Peyer's patch (tissue), 4 donors: ENCODE measurements around the gene CASKIN1. TPM values are rescaled to one million over a fixed set of nuclear protein-coding genes. Genes with fewer than 3 reads are reported as not detected.

Experiments used
- DNase-seq, 3 donors: peaks; one replicate each; pipeline ENCODE4 v3.0.0-alpha.2; 2017 to 2019
- H3K27ac ChIP-seq, 4 donors: fragments of 200-600 bp; sonication (generic); one replicate each; pipeline ENCODE4 v1.5.1; 2016 to 2019
- H3K27me3 ChIP-seq, 2 donors: fragments of 200-600 bp; sonication (generic); one replicate each; pipeline ENCODE4 v1.5.1; 2019
- H3K36me3 ChIP-seq, 3 donors: fragments of 200-600 bp; sonication (generic); one replicate each; pipeline ENCODE4 v1.5.1; 2016 to 2019
- H3K4me1 ChIP-seq, 4 donors: fragments of 200-600 bp; sonication (generic); one replicate each; pipeline ENCODE4 v1.5.1; 2016 to 2019
- H3K4me3 ChIP-seq, 4 donors: fragments of 200-600 bp; sonication (generic); 1 replicate in 3 of 4; 2 replicates in 1 of 4; pipeline ENCODE4 v1.5.1; 2016 to 2019; ENCODE audit warnings: mild to moderate bottlenecking in 1 of 4
- H3K9me3 ChIP-seq, 4 donors: fragments of 200-600 bp; sonication (generic); one replicate each; pipeline ENCODE4 v1.5.1; 2016 to 2019; ENCODE audit warnings: mild to moderate bottlenecking in 1 of 4
- CTCF ChIP-seq, 6 experiments: fragments of 450-650 bp in 4 of 6; fragments of 200-600 bp in 2 of 6; sonication (generic) in 1 of 6; IDR thresholded peaks; one replicate each; pipeline ENCODE4 v1.5.1; 2017 to 2019; ENCODE audit warnings: antibody characterized with exemption in 6 of 6, mild to moderate bottlenecking in 3 of 6, moderate library complexity in 1 of 6
- POLR2A ChIP-seq, 2 donors: fragments of 450-650 bp; IDR thresholded peaks; one replicate each; pipeline ENCODE4 v1.5.1; 2017; ENCODE audit warnings: antibody characterized with exemption in 2 of 2, mild to moderate bottlenecking in 2 of 2, moderate library complexity in 2 of 2
- total RNA-seq, 4 donors: library from RNA; depleted of rRNA; stranded (reverse); fragments of >200 nt; gene quantifications; one replicate each; pipeline ENCODE4 v1.1.0, GENCODE V29; 2016

CASKIN1 gene
- total RNA-seq, 4 donors from 2014 or later = not detected

- DNase-seq = no peak
- Histone ChIP-seq H3K4me3 (peak overlapping the region; percentile 75 to 93 (median 82)), H3K27ac (peak overlapping the region; percentile 83 to 87 (median 86)), H3K9me3 (no peaks in the 10 kb centered on the region), H3K4me1 (peaks cover 0 to 20% (median 3%) of the 10 kb centered on the region in 4 donors), H3K27me3 (no peaks in the 10 kb centered on the region), H3K36me3 (peaks cover 0 to 10% (median 0%) of the 10 kb centered on the region in 3 donors)
- TF ChIP-seq POLR2A (IDR thresholded peaks at IDR 0.05) (peak in 1 of 2 donors; percentile 38), CTCF (IDR thresholded peaks at IDR 0.05) (no peak)
Observed at GRCh38 chr16:2213817-2214718, 17.7 kb upstream of the CASKIN1 start.

- peaks cover 0 to 20% (median 3%) of the 10 kb centered on the region in 4 donors for H3K4me1 ChIP-seq
- no peak for TF ChIP-seq CTCF (IDR thresholded peaks at IDR 0.05)
- TF ChIP-seq POLR2A (IDR thresholded peaks at IDR 0.05) = peak; percentile 27 to 63
- no peaks in the 10 kb centered on the region for H3K27me3 ChIP-seq
- peak overlapping the region in 2 of 4 donors; percentile 75 to 87 for H3K4me3 ChIP-seq
- no peaks in the 10 kb centered on the region for H3K9me3 ChIP-seq
- peaks cover 0 to 24% (median 0%) of the 10 kb centered on the region in 3 donors for H3K36me3 ChIP-seq
- DNase-seq = no peak
- peak overlapping the region in 2 of 4 donors; percentile 30 to 87 for H3K27ac ChIP-seq
Observed at GRCh38 chr16:2212362-2213324, 16.2 kb upstream of the CASKIN1 start.

GRCh38 chr16:2211923-2212347 lies 15.5 kb upstream of the CASKIN1 start:
- H3K4me1 ChIP-seq = peaks cover 0 to 21% (median 4%) of the 10 kb centered on the region in 4 donors
- H3K4me3 ChIP-seq = no peak overlapping the region
- TF ChIP-seq POLR2A (IDR thresholded peaks at IDR 0.05) = no peak
- no peak for TF ChIP-seq CTCF (IDR thresholded peaks at IDR 0.05)
- H3K36me3 ChIP-seq = peaks cover 0 to 31% (median 0%) of the 10 kb centered on the region in 3 donors
- H3K27ac ChIP-seq = peak overlapping the region in 2 of 4 donors; percentile 30 to 87
- DNase-seq = no peak
- H3K9me3 ChIP-seq = no peaks in the 10 kb centered on the region
- H3K27me3 ChIP-seq = no peaks in the 10 kb centered on the region

GRCh38 chr16:2210386-2211365 lies 14.3 kb upstream of the CASKIN1 start, which contains the start of gene BRICD5:
BRICD5 (minus strand) TSS chr16:2210863; CDS start chr16:2210833, 30 bp downstream.
- H3K9me3 ChIP-seq = no peaks in the 10 kb centered on the region
- peaks cover 0 to 33% (median 9%) of the 10 kb centered on the region in 4 donors for H3K4me1 ChIP-seq
- DNase-seq = no peak
- H3K27ac ChIP-seq = peak within 1 kb of the TSS in 1 of 4 donors; percentile 87
- H3K36me3 ChIP-seq = peaks cover 0 to 36% (median 0%) of the 10 kb centered on the region in 3 donors
- no peak within 1 kb of the TSS for H3K4me3 ChIP-seq
- no peak for TF ChIP-seq POLR2A (IDR thresholded peaks at IDR 0.05)
- no peaks in the 10 kb centered on the region for H3K27me3 ChIP-seq

- H3K4me1 ChIP-seq = peaks cover 0 to 33% (median 9%) of the 10 kb centered on the region in 4 donors
Observed at GRCh38 chr16:2210009-2210332, 13.6 kb upstream of the CASKIN1 start.

More at GRCh38 chr16:2210009-2210332, 13.6 kb upstream of the CASKIN1 start:
- Histone ChIP-seq H3K36me3 (peaks cover 0 to 36% (median 0%) of the 10 kb centered on the region in 3 donors), H3K27ac (no peak overlapping the region), H3K4me3 (no peak overlapping the region), H3K9me3 (no peaks in the 10 kb centered on the region), H3K27me3 (no peaks in the 10 kb centered on the region)
- no peak for DNase-seq
- TF ChIP-seq CTCF (IDR thresholded peaks at IDR 0.05) (no peak), POLR2A (IDR thresholded peaks at IDR 0.05) (no peak)
